ENCODE results near the gene PODNL1.

The PODNL1 gene

GRCh38 chr19:13894552-13894951 is 43.7 kb downstream of the PODNL1 start:
- Histone ChIP-seq H2BK5ac (ENCODE audit: low read depth, low read length, poor library complexity) (no peak overlapping the region), H3K79me1 (ENCODE audit: low read length) (no peaks in the 10 kb centered on the region), H4K12ac (ENCODE audit: low read depth, low read length) (no peak overlapping the region), H4K8ac (ENCODE audit: low read depth, low read length) (no peak overlapping the region), H3K4me2 (ENCODE audit: low read length) (no peak overlapping the region), H3K9ac (ENCODE audit: low read length) (no peak overlapping the region), H3K9me3 (ENCODE audit: insufficient read depth, low read depth, low read length) (no peaks in the 10 kb centered on the region), H3K4me3 (ENCODE audit: low read depth, low read length) (no peak overlapping the region), H2AK5ac (ENCODE audit: low read length) (no peak overlapping the region), H3K4ac (ENCODE audit: low read depth, low read length) (no peak overlapping the region), H4K91ac (ENCODE audit: low read depth, low read length) (no peak overlapping the region), H3K27ac (ENCODE audit: low read depth, low read length) (no peak overlapping the region), H3K14ac (ENCODE audit: low read length) (no peak overlapping the region), H2BK120ac (ENCODE audit: insufficient read depth, low read length, poor library complexity) (no peak overlapping the region), H3K27me3 (ENCODE audit: insufficient read depth, low read length) (no peaks in the 10 kb centered on the region), H2AFZ (ENCODE audit: insufficient read depth, low read length, poor library complexity) (no peak overlapping the region), H3K18ac (ENCODE audit: low read length) (no peak overlapping the region), H2BK12ac (ENCODE audit: low read length) (no peak overlapping the region), H3K36me3 (ENCODE audit: control insufficient read depth in 1 of 2, insufficient read depth in 2 of 2, low read length in 2 of 2) (no peaks in the 10 kb centered on the region), H3K4me1 (ENCODE audit: control insufficient read depth in 1 of 2, insufficient read depth in 2 of 2, low read length in 2 of 2) (peaks cover 2 to 7% of the 10 kb centered on the region in 2 experiments), H3K23ac (ENCODE audit: low read length) (no peak overlapping the region), H3K79me2 (ENCODE audit: control insufficient read depth, insufficient read depth, low read length, poor library complexity) (no peaks in the 10 kb centered on the region)
- no CpG with 5 or more reads among the region's 5 CpGs for WGBS (ENCODE audit: extremely low coverage, insufficient coverage, insufficient read length)
- no peak for DNase-seq

DNA sequence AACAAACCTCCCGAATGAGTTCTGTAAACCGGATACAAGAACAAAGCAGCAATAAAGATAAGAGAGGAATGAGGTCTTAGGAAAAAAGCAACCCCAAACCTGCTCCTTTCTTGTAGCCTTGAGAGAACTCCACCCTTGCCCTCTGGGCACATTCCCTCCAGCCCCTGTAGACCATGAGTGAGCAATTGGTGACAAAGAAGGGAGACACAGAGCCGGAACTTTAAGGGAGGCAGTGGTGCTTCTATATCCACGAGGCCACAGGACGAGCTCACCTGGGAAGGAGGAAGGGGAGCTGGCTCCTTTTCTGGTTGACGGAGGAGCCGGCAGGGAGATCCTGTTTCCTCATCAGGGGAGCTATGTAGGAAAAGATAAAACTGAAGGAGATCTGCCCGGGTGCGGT is 45.3 kb downstream of the PODNL1 start:
- Histone ChIP-seq H3K9ac (ENCODE audit: low read length) (no peak overlapping the region), H3K27ac (ENCODE audit: low read depth, low read length) (no peak overlapping the region), H3K27me3 (ENCODE audit: insufficient read depth, low read length) (no peaks in the 10 kb centered on the region), H2AFZ (ENCODE audit: insufficient read depth, low read length, poor library complexity) (peak overlapping the region; percentile 45), H2BK12ac (ENCODE audit: low read length) (no peak overlapping the region), H3K4ac (ENCODE audit: low read depth, low read length) (no peak overlapping the region), H4K8ac (ENCODE audit: low read depth, low read length) (no peak overlapping the region), H3K4me1 (ENCODE audit: control insufficient read depth in 1 of 2, insufficient read depth in 2 of 2, low read length in 2 of 2) (peaks cover 2 to 7% of the 10 kb centered on the region in 2 experiments), H3K14ac (ENCODE audit: low read length) (no peak overlapping the region), H2BK120ac (ENCODE audit: insufficient read depth, low read length, poor library complexity) (no peak overlapping the region), H2BK5ac (ENCODE audit: low read depth, low read length, poor library complexity) (no peak overlapping the region), H3K36me3 (ENCODE audit: control insufficient read depth in 1 of 2, insufficient read depth in 2 of 2, low read length in 2 of 2) (no peaks in the 10 kb centered on the region), H3K4me2 (ENCODE audit: low read length) (no peak overlapping the region), H4K91ac (ENCODE audit: low read depth, low read length) (no peak overlapping the region), H3K79me1 (ENCODE audit: low read length) (no peaks in the 10 kb centered on the region), H3K9me3 (ENCODE audit: insufficient read depth, low read depth, low read length) (no peaks in the 10 kb centered on the region), H3K18ac (ENCODE audit: low read length) (no peak overlapping the region), H4K12ac (ENCODE audit: low read depth, low read length) (no peak overlapping the region), H3K23ac (ENCODE audit: low read length) (no peak overlapping the region), H2AK5ac (ENCODE audit: low read length) (no peak overlapping the region), H3K4me3 (ENCODE audit: low read depth, low read length) (no peak overlapping the region), H3K79me2 (ENCODE audit: control insufficient read depth, insufficient read depth, low read length, poor library complexity) (no peaks in the 10 kb centered on the region)
- peak in 1 of 2 donors; percentile 9 for DNase-seq
- WGBS (ENCODE audit: extremely low coverage, insufficient coverage, insufficient read length): no CpG with 5 or more reads among the region's 9 CpGs

DNA sequence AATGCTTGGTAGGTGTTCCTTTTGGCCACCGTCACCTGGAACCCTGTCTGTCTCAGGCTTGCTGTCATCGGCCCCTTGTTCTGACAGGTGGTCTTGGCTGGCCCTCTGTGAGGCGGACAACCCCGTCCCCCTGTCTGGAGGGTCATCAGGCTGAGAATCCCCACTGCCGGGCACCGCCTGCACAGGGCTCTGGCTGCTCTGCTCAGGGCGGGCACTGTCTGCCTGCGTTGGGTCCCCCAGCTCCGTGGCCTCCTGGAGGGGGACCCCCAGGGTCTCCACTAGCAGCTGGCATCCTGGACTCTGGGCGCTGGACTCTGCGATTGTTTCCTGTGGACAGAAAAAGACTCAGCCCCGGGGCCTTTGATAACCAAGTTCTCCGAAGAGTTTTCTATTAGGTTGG is 48.1 kb downstream of the PODNL1 start:
- no peak overlapping the region for H2AK5ac ChIP-seq (ENCODE audit: low read length)
- WGBS (ENCODE audit: extremely low coverage, insufficient coverage, insufficient read length): no CpG with 5 or more reads among the region's 13 CpGs
- no peak for DNase-seq
- H3K79me2 ChIP-seq (ENCODE audit: control insufficient read depth, insufficient read depth, low read length, poor library complexity): no peaks in the 10 kb centered on the region
- H3K79me1 ChIP-seq (ENCODE audit: low read length): no peaks in the 10 kb centered on the region
- H3K9ac ChIP-seq (ENCODE audit: low read length): no peak overlapping the region
- peaks cover 2 to 7% of the 10 kb centered on the region in 2 experiments for H3K4me1 ChIP-seq (ENCODE audit: control insufficient read depth in 1 of 2, insufficient read depth in 2 of 2, low read length in 2 of 2)
- H4K12ac ChIP-seq (ENCODE audit: low read depth, low read length): no peak overlapping the region
- no peak overlapping the region for H3K4me3 ChIP-seq (ENCODE audit: low read depth, low read length)
- H3K27me3 ChIP-seq (ENCODE audit: insufficient read depth, low read length): no peaks in the 10 kb centered on the region
- H2BK120ac ChIP-seq (ENCODE audit: insufficient read depth, low read length, poor library complexity): no peak overlapping the region
- no peaks in the 10 kb centered on the region for H3K9me3 ChIP-seq (ENCODE audit: insufficient read depth, low read depth, low read length)
- no peak overlapping the region for H2AFZ ChIP-seq (ENCODE audit: insufficient read depth, low read length, poor library complexity)
- H3K23ac ChIP-seq (ENCODE audit: low read length): no peak overlapping the region
- H2BK12ac ChIP-seq (ENCODE audit: low read length): no peak overlapping the region
- H3K14ac ChIP-seq (ENCODE audit: low read length): no peak overlapping the region
- no peaks in the 10 kb centered on the region for H3K36me3 ChIP-seq (ENCODE audit: control insufficient read depth in 1 of 2, insufficient read depth in 2 of 2, low read length in 2 of 2)
- no peak overlapping the region for H3K4me2 ChIP-seq (ENCODE audit: low read length)
- no peak overlapping the region for H3K4ac ChIP-seq (ENCODE audit: low read depth, low read length)
- no peak overlapping the region for H3K18ac ChIP-seq (ENCODE audit: low read length)
- no peak overlapping the region for H3K27ac ChIP-seq (ENCODE audit: low read depth, low read length)
- no peak overlapping the region for H4K91ac ChIP-seq (ENCODE audit: low read depth, low read length)
- H4K8ac ChIP-seq (ENCODE audit: low read depth, low read length): no peak overlapping the region
- H2BK5ac ChIP-seq (ENCODE audit: low read depth, low read length, poor library complexity): no peak overlapping the region

DNA sequence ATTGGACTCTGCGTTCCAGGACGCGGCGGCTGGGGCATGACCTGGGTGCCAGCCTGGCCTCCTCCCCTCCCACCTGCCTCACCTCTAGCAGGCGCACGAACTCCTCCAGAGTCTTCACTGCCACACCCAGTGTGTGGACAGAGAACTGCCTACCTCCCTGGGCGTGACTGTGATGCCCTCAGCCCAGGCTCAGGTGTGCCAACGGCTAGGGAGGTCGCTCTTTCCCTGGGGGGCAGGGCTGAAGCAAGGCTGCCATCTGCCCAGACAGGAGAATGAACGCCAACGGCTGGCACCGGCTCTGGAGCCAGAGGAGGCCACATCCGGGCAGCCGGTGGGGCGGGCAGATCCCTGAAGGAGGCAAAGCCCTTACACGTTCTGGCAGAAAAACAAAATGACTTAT is 49.9 kb downstream of the PODNL1 start:
- Histone ChIP-seq H3K79me2 (ENCODE audit: control insufficient read depth, insufficient read depth, low read length, poor library complexity) (no peaks in the 10 kb centered on the region), H2BK12ac (ENCODE audit: low read length) (no peak overlapping the region), H2AK5ac (ENCODE audit: low read length) (no peak overlapping the region), H3K27ac (ENCODE audit: low read depth, low read length) (no peak overlapping the region), H3K9ac (ENCODE audit: low read length) (no peak overlapping the region), H3K36me3 (ENCODE audit: control insufficient read depth in 1 of 2, insufficient read depth in 2 of 2, low read length in 2 of 2) (no peaks in the 10 kb centered on the region), H3K4me2 (ENCODE audit: low read length) (no peak overlapping the region), H3K9me3 (ENCODE audit: insufficient read depth, low read depth, low read length) (no peaks in the 10 kb centered on the region), H3K23ac (ENCODE audit: low read length) (no peak overlapping the region), H4K12ac (ENCODE audit: low read depth, low read length) (no peak overlapping the region), H4K8ac (ENCODE audit: low read depth, low read length) (no peak overlapping the region), H2BK5ac (ENCODE audit: low read depth, low read length, poor library complexity) (no peak overlapping the region), H4K91ac (ENCODE audit: low read depth, low read length) (no peak overlapping the region), H2AFZ (ENCODE audit: insufficient read depth, low read length, poor library complexity) (no peak overlapping the region), H3K4me3 (ENCODE audit: low read depth, low read length) (no peak overlapping the region), H3K18ac (ENCODE audit: low read length) (no peak overlapping the region), H3K27me3 (ENCODE audit: insufficient read depth, low read length) (no peaks in the 10 kb centered on the region), H2BK120ac (ENCODE audit: insufficient read depth, low read length, poor library complexity) (no peak overlapping the region), H3K4me1 (ENCODE audit: control insufficient read depth in 1 of 2, insufficient read depth in 2 of 2, low read length in 2 of 2) (peaks cover 5 to 10% of the 10 kb centered on the region in 2 experiments), H3K14ac (ENCODE audit: low read length) (no peak overlapping the region), H3K79me1 (ENCODE audit: low read length) (no peaks in the 10 kb centered on the region), H3K4ac (ENCODE audit: low read depth, low read length) (no peak overlapping the region)
- no CpG with 5 or more reads among the region's 16 CpGs for WGBS (ENCODE audit: extremely low coverage, insufficient coverage, insufficient read length)
- no peak for DNase-seq
